Activated CD4-positive, alpha-beta T cell treated with anti-CD3 and anti-CD28 coated beads, Interleukin-2, amount 10 ng/mL, durations not matched to agents 24 days and 14 days (primary cell): ENCODE measurements around the gene CTIF. TPM values are rescaled to one million over a fixed set of nuclear protein-coding genes. Genes with fewer than 3 reads are reported as not detected.

Source experiments
- DNase-seq: peaks from one replicate; pipeline ENCODE4 v3.0.0; 2022
- H3K27ac Mint-ChIP-seq: one replicate; pipeline ENCODE4 v1.8.0; 2022; ENCODE audit warnings: mild to moderate bottlenecking, mixed read lengths
- H3K27me3 Mint-ChIP-seq: one replicate; pipeline ENCODE4 v1.8.0; 2022; ENCODE audit warnings: mixed read lengths
- H3K36me3 Mint-ChIP-seq: one replicate; pipeline ENCODE4 v1.8.0; 2022; ENCODE audit warnings: low read depth, mild to moderate bottlenecking, mixed read lengths
- H3K4me1 Mint-ChIP-seq: one replicate; pipeline ENCODE4 v1.8.0; 2021; ENCODE audit warnings: mixed read lengths
- H3K4me3 Mint-ChIP-seq: one replicate; pipeline ENCODE4 v1.8.0; 2022; ENCODE audit warnings: mild to moderate bottlenecking, moderate library complexity, mixed read lengths
- H3K9me3 Mint-ChIP-seq: one replicate; pipeline ENCODE4 v1.8.0; 2021; ENCODE audit warnings: mixed read lengths
- intact Hi-C: fragments of 100-400 bp; cut with micrococcal nuclease; formaldehyde crosslinking; loops from one replicate; pipeline ENCODE4 v1.15.1; 2023
- total RNA-seq: library from RNA; stranded (reverse); gene quantifications from 2 replicates; pipeline ENCODE4 v1.2.3, GENCODE V29; 2022

Gene CTIF
- total RNA-seq, 1 donor from 2014 or later, result 9.5 TPM

GRCh38 chr18:48739266-48740067 is 200.6 kb downstream of the CTIF start:
- H3K4me3 Mint-ChIP-seq, result no peak overlapping the region
- peaks cover 2% of the 10 kb centered on the region for H3K4me1 Mint-ChIP-seq
- no peaks in the 10 kb centered on the region for H3K27me3 Mint-ChIP-seq
- intact Hi-C loops, result no loop called here
- no peaks in the 10 kb centered on the region for H3K9me3 Mint-ChIP-seq
- no peaks in the 10 kb centered on the region for H3K36me3 Mint-ChIP-seq
- no peak for DNase-seq
- no peak overlapping the region for H3K27ac Mint-ChIP-seq

- H3K4me3 Mint-ChIP-seq, result no peak overlapping the region
- peaks cover 2% of the 10 kb centered on the region for H3K4me1 Mint-ChIP-seq
- H3K27ac Mint-ChIP-seq, result no peak overlapping the region
- H3K9me3 Mint-ChIP-seq, result no peaks in the 10 kb centered on the region
- DNase-seq, result no peak
- no peaks in the 10 kb centered on the region for H3K27me3 Mint-ChIP-seq
- no peaks in the 10 kb centered on the region for H3K36me3 Mint-ChIP-seq
- intact Hi-C loops, result no loop called here
Observed at GRCh38 chr18:48740068-48740440, 201.2 kb downstream of the CTIF start.

GRCh38 chr18:48740851-48741485 is 202.1 kb downstream of the CTIF start:
- Mint-ChIP-seq H3K27me3 (no peaks in the 10 kb centered on the region), H3K4me3 (no peak overlapping the region), H3K9me3 (no peaks in the 10 kb centered on the region), H3K27ac (no peak overlapping the region), H3K4me1 (no peaks in the 10 kb centered on the region), H3K36me3 (no peaks in the 10 kb centered on the region)
- DNase-seq, result no peak
- intact Hi-C loops, result no loop called here

- Mint-ChIP-seq H3K9me3 (no peaks in the 10 kb centered on the region), H3K4me1 (no peaks in the 10 kb centered on the region), H3K27ac (no peak overlapping the region), H3K27me3 (no peaks in the 10 kb centered on the region), H3K4me3 (no peak overlapping the region), H3K36me3 (no peaks in the 10 kb centered on the region)
- intact Hi-C loops, result no loop called here
- no peak for DNase-seq
Observed at GRCh38 chr18:48741866-48742265, 203.0 kb downstream of the CTIF start.

GRCh38 chr18:48742304-48742703 is 203.5 kb downstream of the CTIF start:
- intact Hi-C loops, result no loop called here
- no peak overlapping the region for H3K4me3 Mint-ChIP-seq

GRCh38 chr18:48742706-48743475 is 204.1 kb downstream of the CTIF start:
- intact Hi-C loops, result no loop called here
- no peak for DNase-seq
- no peaks in the 10 kb centered on the region for H3K36me3 Mint-ChIP-seq

More at GRCh38 chr18:48742304-48742703, 203.5 kb downstream of the CTIF start:
- Mint-ChIP-seq H3K9me3 (no peaks in the 10 kb centered on the region), H3K4me1 (no peaks in the 10 kb centered on the region), H3K27me3 (no peaks in the 10 kb centered on the region), H3K27ac (no peak overlapping the region), H3K36me3 (no peaks in the 10 kb centered on the region)
- DNase-seq, result no peak

GRCh38 chr18:48743886-48744285 is 205.1 kb downstream of the CTIF start:
- Mint-ChIP-seq H3K27me3 (no peaks in the 10 kb centered on the region), H3K4me1 (no peaks in the 10 kb centered on the region), H3K4me3 (no peak overlapping the region), H3K9me3 (no peaks in the 10 kb centered on the region), H3K36me3 (no peaks in the 10 kb centered on the region), H3K27ac (no peak overlapping the region)
- no peak for DNase-seq
- intact Hi-C loops, result no loop called here

More at GRCh38 chr18:48742706-48743475, 204.1 kb downstream of the CTIF start:
- no peaks in the 10 kb centered on the region for H3K4me1 Mint-ChIP-seq
- no peak overlapping the region for H3K4me3 Mint-ChIP-seq
- no peak overlapping the region for H3K27ac Mint-ChIP-seq
- no peaks in the 10 kb centered on the region for H3K27me3 Mint-ChIP-seq
- H3K9me3 Mint-ChIP-seq, result no peaks in the 10 kb centered on the region

- Mint-ChIP-seq H3K9me3 (no peaks in the 10 kb centered on the region), H3K36me3 (no peaks in the 10 kb centered on the region)
Observed at GRCh38 chr18:48745293-48745692, 206.5 kb downstream of the CTIF start.

GRCh38 chr18:48749768-48750167 is 210.9 kb downstream of the CTIF start:
- no peak for DNase-seq
- Mint-ChIP-seq H3K27ac (no peak overlapping the region), H3K36me3 (no peaks in the 10 kb centered on the region), H3K4me1 (no peaks in the 10 kb centered on the region), H3K4me3 (no peak overlapping the region), H3K27me3 (peaks cover 2% of the 10 kb centered on the region), H3K9me3 (no peaks in the 10 kb centered on the region)
- intact Hi-C loops, result no loop called here

More at GRCh38 chr18:48745293-48745692, 206.5 kb downstream of the CTIF start:
- no peak for DNase-seq
- intact Hi-C loops, result no loop called here
- no peaks in the 10 kb centered on the region for H3K4me1 Mint-ChIP-seq
- no peak overlapping the region for H3K4me3 Mint-ChIP-seq
- H3K27me3 Mint-ChIP-seq, result no peaks in the 10 kb centered on the region
- H3K27ac Mint-ChIP-seq, result no peak overlapping the region

GRCh38 chr18:48750485-48751175 is 211.8 kb downstream of the CTIF start:
- no peak for DNase-seq
- Mint-ChIP-seq H3K36me3 (no peaks in the 10 kb centered on the region), H3K9me3 (no peaks in the 10 kb centered on the region), H3K27me3 (peaks cover 2% of the 10 kb centered on the region), H3K27ac (no peak overlapping the region), H3K4me1 (no peaks in the 10 kb centered on the region), H3K4me3 (no peak overlapping the region)
- intact Hi-C loops, result no loop called here

- intact Hi-C loops, result no loop called here
- Mint-ChIP-seq H3K4me3 (no peak overlapping the region), H3K27ac (no peak overlapping the region), H3K4me1 (no peaks in the 10 kb centered on the region), H3K9me3 (no peaks in the 10 kb centered on the region), H3K27me3 (peaks cover 2% of the 10 kb centered on the region), H3K36me3 (no peaks in the 10 kb centered on the region)
- no peak for DNase-seq
Observed at GRCh38 chr18:48751727-48752468, 213.1 kb downstream of the CTIF start.

- DNase-seq, result no peak
Observed at GRCh38 chr18:48752478-48752877, 213.6 kb downstream of the CTIF start.

GRCh38 chr18:48752928-48753327 is 214.1 kb downstream of the CTIF start:
- no peaks in the 10 kb centered on the region for H3K9me3 Mint-ChIP-seq
- intact Hi-C loops, result no loop called here

More at GRCh38 chr18:48752478-48752877, 213.6 kb downstream of the CTIF start:
- intact Hi-C loops, result no loop called here
- H3K27ac Mint-ChIP-seq, result no peak overlapping the region
- peaks cover 2% of the 10 kb centered on the region for H3K27me3 Mint-ChIP-seq
- no peaks in the 10 kb centered on the region for H3K36me3 Mint-ChIP-seq
- no peak overlapping the region for H3K4me3 Mint-ChIP-seq
- no peaks in the 10 kb centered on the region for H3K4me1 Mint-ChIP-seq
- H3K9me3 Mint-ChIP-seq, result no peaks in the 10 kb centered on the region

More at GRCh38 chr18:48752928-48753327, 214.1 kb downstream of the CTIF start:
- Mint-ChIP-seq H3K27ac (no peak overlapping the region), H3K4me3 (no peak overlapping the region), H3K36me3 (no peaks in the 10 kb centered on the region), H3K4me1 (no peaks in the 10 kb centered on the region), H3K27me3 (peaks cover 2% of the 10 kb centered on the region)
- DNase-seq, result no peak
